ENCODE data around the gene DNAH6. TPM values are rescaled to one million over a fixed set of nuclear protein-coding genes. Genes with fewer than 3 reads are reported as not detected.

Gene DNAH6
- total RNA-seq, 1 experiment from 2014 or later, result not detected

- H3K4me3 ChIP-seq (ENCODE audit: low read depth, low read length, poor library complexity, severe bottlenecking), result no peak overlapping the region
- no peaks in the 10 kb centered on the region for H3K36me3 ChIP-seq (ENCODE audit: insufficient read depth, low read length, poor library complexity, severe bottlenecking)
- H3K9me3 ChIP-seq (ENCODE audit: low read depth, low read length, poor library complexity, severe bottlenecking), result no peaks in the 10 kb centered on the region
- no peak for DNase-seq (ENCODE audit: low spot score)
- TF ChIP-seq CTCF (conservative IDR thresholded peaks at IDR 0.05; ENCODE audit: low read depth, low read length), result no peak
- TF ChIP-seq EZH2 (IDR thresholded peaks at IDR 0.05; ENCODE audit: borderline replicate concordance, low read depth, low read length, poor library complexity, severe bottlenecking), result no peak
- H3K4me1 ChIP-seq (ENCODE audit: insufficient read depth, low read length, poor library complexity, severe bottlenecking), result no peaks in the 10 kb centered on the region
- intact Hi-C loops (cut with micrococcal nuclease; ENCODE audit: unreplicated experiment), result no loop called here
- BruUV-seq (replicated peaks), result no TSS peak
- no peak overlapping the region for H3K27ac ChIP-seq (ENCODE audit: low read depth, low read length, poor library complexity, severe bottlenecking)
- CTCF ChIA-PET, result no interaction called here
- POLR2A ChIA-PET (ENCODE audit: low non-redundant PET), result no interaction called here
- no peaks in the 10 kb centered on the region for H3K27me3 ChIP-seq (replicated peaks; ENCODE audit: insufficient read depth, low read depth, low read length, poor library complexity)
Measured at GRCh38 chr2:84782717-84783442, 266.6 kb downstream of the DNAH6 start.

- ChIA-PET POLR2A (ENCODE audit: low non-redundant PET) (no interaction called here), CTCF (no interaction called here)
- intact Hi-C loops (cut with micrococcal nuclease; ENCODE audit: unreplicated experiment), result no loop called here
- TF ChIP-seq EZH2 (IDR thresholded peaks at IDR 0.05; ENCODE audit: borderline replicate concordance, low read depth, low read length, poor library complexity, severe bottlenecking) (no peak), CTCF (conservative IDR thresholded peaks at IDR 0.05; ENCODE audit: low read depth, low read length) (no peak)
- Histone ChIP-seq H3K27ac (ENCODE audit: low read depth, low read length, poor library complexity, severe bottlenecking) (no peak overlapping the region), H3K4me3 (ENCODE audit: low read depth, low read length, poor library complexity, severe bottlenecking) (no peak overlapping the region), H3K9me3 (ENCODE audit: low read depth, low read length, poor library complexity, severe bottlenecking) (no peaks in the 10 kb centered on the region), H3K36me3 (ENCODE audit: insufficient read depth, low read length, poor library complexity, severe bottlenecking) (no peaks in the 10 kb centered on the region), H3K4me1 (ENCODE audit: insufficient read depth, low read length, poor library complexity, severe bottlenecking) (no peaks in the 10 kb centered on the region), H3K27me3 (replicated peaks; ENCODE audit: insufficient read depth, low read depth, low read length, poor library complexity) (no peaks in the 10 kb centered on the region)
- BruUV-seq (replicated peaks), result no TSS peak
- DNase-seq (ENCODE audit: low spot score), result no peak
Measured at GRCh38 chr2:84785950-84786349, 269.7 kb downstream of the DNAH6 start.

- no peak overlapping the region for H3K4me3 ChIP-seq (ENCODE audit: low read depth, low read length, poor library complexity, severe bottlenecking)
- no peaks in the 10 kb centered on the region for H3K36me3 ChIP-seq (ENCODE audit: insufficient read depth, low read length, poor library complexity, severe bottlenecking)
- no peaks in the 10 kb centered on the region for H3K9me3 ChIP-seq (ENCODE audit: low read depth, low read length, poor library complexity, severe bottlenecking)
- H3K27ac ChIP-seq (ENCODE audit: low read depth, low read length, poor library complexity, severe bottlenecking), result no peak overlapping the region
- intact Hi-C loops (cut with micrococcal nuclease; ENCODE audit: unreplicated experiment), result no loop called here
- DNase-seq (ENCODE audit: low spot score), result no peak
- no peaks in the 10 kb centered on the region for H3K27me3 ChIP-seq (replicated peaks; ENCODE audit: insufficient read depth, low read depth, low read length, poor library complexity)
- no peak for TF ChIP-seq EZH2 (IDR thresholded peaks at IDR 0.05; ENCODE audit: borderline replicate concordance, low read depth, low read length, poor library complexity, severe bottlenecking)
- no peak for TF ChIP-seq CTCF (conservative IDR thresholded peaks at IDR 0.05; ENCODE audit: low read depth, low read length)
- no peaks in the 10 kb centered on the region for H3K4me1 ChIP-seq (ENCODE audit: insufficient read depth, low read length, poor library complexity, severe bottlenecking)
- CTCF ChIA-PET, result no interaction called here
- POLR2A ChIA-PET (ENCODE audit: low non-redundant PET), result no interaction called here
- BruUV-seq (replicated peaks), result no TSS peak
Measured at GRCh38 chr2:84786601-84787000, 270.3 kb downstream of the DNAH6 start.
